Gastrocnemius medialis (tissue), 4 donors: ENCODE data around the gene AMBP.

Experiments used
- CTCF ChIP-seq, 5 experiments: fragments of 450-650 bp in 3 of 5; fragments of 200-600 bp in 2 of 5; sonication (generic) in 2 of 5; IDR thresholded peaks in 4 of 5; conservative IDR thresholded peaks in 1 of 5; 1 replicate in 4 of 5; 2 replicates in 1 of 5; pipeline ENCODE4 v1.5.1; 2016 to 2019; ENCODE audit warnings: antibody characterized with exemption in 5 of 5, mild to moderate bottlenecking in 3 of 5, moderate library complexity in 3 of 5
- POLR2A ChIP-seq, 2 donors: fragments of 450-650 bp; IDR thresholded peaks; one replicate each; pipeline ENCODE4 v1.6.1; 2017; ENCODE audit warnings: antibody characterized with exemption in 2 of 2, mild to moderate bottlenecking in 2 of 2, moderate library complexity in 2 of 2

DNA sequence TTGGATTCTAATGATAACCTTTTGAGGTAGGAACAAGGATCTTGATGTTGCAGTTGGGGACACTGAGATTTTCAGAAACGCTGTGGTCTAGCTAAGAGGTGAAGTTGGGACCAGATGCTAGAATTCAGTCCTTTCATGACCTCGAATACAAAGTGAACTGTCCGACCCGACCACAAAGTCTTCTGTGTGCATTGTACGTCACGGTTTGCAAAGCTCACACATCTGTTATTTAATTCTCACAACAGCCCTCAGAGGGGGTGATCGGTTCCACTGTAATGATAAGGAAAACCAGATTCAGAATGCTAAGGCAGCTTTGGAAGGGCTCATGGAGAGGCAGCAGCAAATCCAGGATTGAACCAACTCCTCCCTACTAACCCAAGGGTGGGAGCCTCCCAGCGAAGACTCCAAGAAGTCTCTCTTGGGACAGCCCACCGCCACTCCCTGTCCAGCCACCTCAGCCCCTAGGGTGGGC lies 37.6 kb upstream of the AMBP start:
- TF ChIP-seq CTCF (IDR thresholded peaks at IDR 0.05 in 4 of 5, conservative IDR thresholded peaks at IDR 0.05 in 1 of 5), result no peak
- TF ChIP-seq POLR2A (IDR thresholded peaks at IDR 0.05), result no peak
